Measurements from ENCODE around the gene CAB39.
"Not testable (repeated sequence)": the region's sequence is repeated elsewhere in the genome, so short reads cannot be mapped to it uniquely, and the experiment has no call there.

The CAB39 gene

GRCh38 chr2:230681171-230681545, 31.5 kb upstream of the CAB39 start:
- Histone ChIP-seq H3K27ac (no peak overlapping the region), H3K4me3 (no peak overlapping the region)

GRCh38 chr2:230682546-230682945, 30.1 kb upstream of the CAB39 start:
- H3K27ac ChIP-seq, result no peak overlapping the region
- H3K4me3 ChIP-seq, result no peak overlapping the region

- H3K27ac ChIP-seq, result peak overlapping the region in 2 of 21 experiments; percentile 10 to 11
- H3K4me3 ChIP-seq, result no peak overlapping the region
Measured at GRCh38 chr2:230684270-230685168, 28.1 kb upstream of the CAB39 start.

- H3K27ac ChIP-seq, result peak overlapping the region in 2 of 21 experiments; percentile 10 to 11
- no peak overlapping the region for H3K4me3 ChIP-seq
Measured at GRCh38 chr2:230685178-230685577, 27.5 kb upstream of the CAB39 start.

GRCh38 chr2:230687498-230687897, 25.1 kb upstream of the CAB39 start:
- no peak overlapping the region for H3K27ac ChIP-seq

GRCh38 chr2:230688490-230688889, 24.2 kb upstream of the CAB39 start:
- no peak overlapping the region for H3K4me3 ChIP-seq
- no peak overlapping the region for H3K27ac ChIP-seq

More at GRCh38 chr2:230687498-230687897, 25.1 kb upstream of the CAB39 start:
- no peak overlapping the region for H3K4me3 ChIP-seq

GRCh38 chr2:230690439-230690838, 22.2 kb upstream of the CAB39 start:
- H3K27ac ChIP-seq, result no peak overlapping the region
- no peak overlapping the region for H3K4me3 ChIP-seq

GRCh38 chr2:230691005-230691647, 21.5 kb upstream of the CAB39 start:
- Histone ChIP-seq H3K27ac (peak overlapping the region in 1 of 21 experiments; percentile 37), H3K4me3 (no peak overlapping the region)

GRCh38 chr2:230692760-230693159, 19.9 kb upstream of the CAB39 start:
- H3K27ac ChIP-seq, result no peak overlapping the region
- H3K4me3 ChIP-seq, result no peak overlapping the region

GRCh38 chr2:230693411-230693810, 19.2 kb upstream of the CAB39 start:
- H3K27ac ChIP-seq, result no peak overlapping the region
- H3K4me3 ChIP-seq, result no peak overlapping the region

- no peak overlapping the region for H3K27ac ChIP-seq
- no peak overlapping the region for H3K4me3 ChIP-seq
Measured at GRCh38 chr2:230694241-230694640, 18.4 kb upstream of the CAB39 start.

GRCh38 chr2:230695551-230695950, 17.1 kb upstream of the CAB39 start:
- Histone ChIP-seq H3K27ac (no peak overlapping the region), H3K4me3 (no peak overlapping the region)

- Histone ChIP-seq H3K27ac (peak overlapping the region in 1 of 21 experiments; percentile 28), H3K4me3 (no peak overlapping the region)
Measured at GRCh38 chr2:230696670-230697069, 16.0 kb upstream of the CAB39 start.

GRCh38 chr2:230697676-230698075, 15.0 kb upstream of the CAB39 start:
- Histone ChIP-seq H3K27ac (no peak overlapping the region), H3K4me3 (no peak overlapping the region)

GRCh38 chr2:230698753-230699152, 13.9 kb upstream of the CAB39 start:
- not testable (repeated sequence) for H3K27ac ChIP-seq, H3K4me3 ChIP-seq

GRCh38 chr2:230700447-230700846, 12.2 kb upstream of the CAB39 start:
- peak overlapping the region in 6 of 21 experiments; percentile 4 to 41 (median 18) for H3K27ac ChIP-seq
- H3K4me3 ChIP-seq, result no peak overlapping the region

- H3K27ac ChIP-seq, result peak overlapping the region in 1 of 21 experiments; percentile 27
- H3K4me3 ChIP-seq, result no peak overlapping the region
Measured at GRCh38 chr2:230701308-230701707, 11.3 kb upstream of the CAB39 start.

GRCh38 chr2:230702457-230702856, 10.2 kb upstream of the CAB39 start:
- H3K27ac ChIP-seq, H3K4me3 ChIP-seq: not testable (repeated sequence)

- Histone ChIP-seq H3K4me3 (no peak overlapping the region), H3K27ac (no peak overlapping the region)
Measured at GRCh38 chr2:230703514-230703913, 9.1 kb upstream of the CAB39 start.

- Histone ChIP-seq H3K27ac (no peak overlapping the region), H3K4me3 (no peak overlapping the region)
Measured at GRCh38 chr2:230706053-230706521, 6.6 kb upstream of the CAB39 start.

GRCh38 chr2:230706966-230707365, 5.7 kb upstream of the CAB39 start:
- H3K27ac ChIP-seq, result no peak overlapping the region
- H3K4me3 ChIP-seq, result no peak overlapping the region

Data from skin epidermis (tissue), 12 donors.